ENCODE measurements around the gene TM7SF2.
A peak's percentile ranks its signal among the peaks of the same experiment; 100 is the strongest.

TM7SF2 gene

DNA sequence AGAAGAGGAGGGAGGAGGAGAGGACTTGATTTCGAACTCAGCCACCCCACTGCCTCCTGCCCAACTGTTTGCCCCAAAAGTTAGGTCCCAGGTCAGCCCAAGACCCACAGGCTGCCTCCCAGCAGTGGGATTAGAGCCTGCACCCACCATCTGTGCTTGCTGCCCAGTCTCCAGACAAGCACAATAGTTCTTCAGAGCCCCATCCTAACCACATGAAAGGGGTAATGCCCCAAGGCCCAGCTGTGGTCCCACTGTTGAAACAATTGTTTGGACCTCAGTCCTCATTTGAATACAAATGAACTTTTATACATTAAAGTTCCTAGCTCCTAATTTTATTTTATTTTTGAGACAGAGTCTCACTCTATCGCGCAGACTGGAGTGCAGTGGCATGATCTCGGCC, 21.0 kb upstream of the TM7SF2 start:
- no peak for DNase-seq

GRCh38 chr11:65095427-65095826, 16.2 kb upstream of the TM7SF2 start:
- no peak for DNase-seq

- DNase-seq = peak; percentile 91
These were observed 15.5 kb upstream of the TM7SF2 start, which contains the start of gene VPS51 for GRCh38 chr11:65095974-65096806. TSS of gene VPS51 (plus strand) at chr11:65096214. CDS start at chr11:65096251, 37 bp downstream.

DNA sequence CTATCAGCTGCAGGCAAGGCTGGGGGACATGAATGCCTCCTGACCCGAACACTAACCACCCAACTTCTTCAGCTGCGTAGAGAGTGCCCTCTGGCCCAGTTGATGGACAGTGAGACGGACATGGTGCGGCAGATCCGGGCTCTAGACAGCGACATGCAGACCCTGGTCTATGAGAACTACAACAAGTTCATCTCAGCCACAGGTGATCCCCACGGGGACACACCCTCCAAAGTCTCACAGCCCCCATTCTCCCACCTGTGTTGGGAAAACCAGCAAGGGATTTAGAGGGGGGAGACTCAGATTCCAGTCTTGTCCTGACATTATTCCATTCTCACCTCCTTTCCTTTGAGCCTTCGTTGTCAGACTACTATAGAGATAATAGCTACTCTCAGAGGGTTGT, 14.7 kb upstream of the TM7SF2 start:
- DNase-seq = no peak

- DNase-seq = no peak
These were observed 10.9 kb upstream of the TM7SF2 start for GRCh38 chr11:65100674-65101350.

DNA sequence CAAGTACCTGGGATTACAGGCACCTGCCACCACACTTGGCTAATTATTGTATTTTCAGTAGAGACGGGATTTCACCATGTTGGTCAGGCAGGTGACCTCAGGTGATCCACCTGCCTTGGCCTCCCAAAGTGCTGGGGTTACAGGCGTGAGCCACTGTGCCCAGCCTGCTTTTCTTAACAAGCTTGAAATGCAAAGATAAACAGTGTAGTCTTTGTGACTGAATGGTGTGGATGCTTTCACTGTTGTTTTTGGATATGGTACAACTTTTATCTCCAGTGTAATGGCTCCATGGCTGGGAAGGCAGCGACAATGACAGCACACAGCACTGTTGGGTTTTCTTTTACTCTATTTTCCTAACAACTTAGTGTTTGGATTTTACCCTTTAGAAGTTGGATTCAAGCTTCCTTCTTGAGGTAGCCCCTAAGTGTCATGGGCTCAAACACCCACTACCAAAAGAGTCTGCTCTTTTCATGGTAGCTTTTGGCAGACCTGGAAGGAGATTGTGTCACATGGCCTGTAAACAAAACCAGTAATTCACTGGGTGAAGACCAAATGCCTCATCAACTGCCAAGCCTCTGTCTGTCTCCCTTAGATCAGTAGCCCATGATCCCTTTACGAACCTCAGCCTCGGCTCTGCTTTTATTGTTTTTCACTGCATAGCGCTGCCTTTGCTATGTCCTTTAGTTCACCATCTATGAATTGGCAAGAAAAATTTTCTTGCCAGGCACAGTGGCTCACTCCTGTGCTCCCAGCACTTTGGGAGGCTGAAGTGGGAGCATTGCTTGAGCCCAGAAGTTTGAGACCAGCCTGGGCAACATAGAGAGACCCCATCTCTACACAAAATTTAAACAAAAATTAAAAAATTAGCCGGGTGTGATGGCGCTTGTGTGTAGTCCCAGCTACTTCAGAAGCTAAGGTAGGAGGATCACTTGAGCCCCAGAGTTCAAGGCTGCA, 9.3 kb upstream of the TM7SF2 start:
- DNase-seq = no peak

DNA sequence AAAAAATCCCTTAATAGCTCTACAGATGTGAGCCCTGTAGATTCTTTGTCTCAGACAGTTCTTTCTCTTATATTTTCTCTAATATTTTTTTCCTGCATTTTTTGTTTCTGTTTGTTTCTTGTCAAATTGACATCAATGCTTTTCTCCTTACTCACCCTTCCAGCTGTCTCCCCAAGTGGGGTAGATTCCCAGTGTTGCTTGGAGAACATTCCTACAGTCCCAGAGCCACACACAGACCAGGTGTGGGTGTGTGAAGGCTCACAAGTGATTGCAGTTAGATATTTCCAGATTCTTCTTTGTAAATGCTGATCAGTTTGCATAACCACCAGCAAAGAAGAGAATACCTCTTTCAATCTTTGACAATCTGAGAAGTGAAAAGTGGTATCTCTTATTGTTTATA, 8.2 kb upstream of the TM7SF2 start:
- DNase-seq = no peak

- no peak for DNase-seq
These were observed 7.0 kb upstream of the TM7SF2 start for GRCh38 chr11:65104628-65105027.

GRCh38 chr11:65107078-65107477, 4.6 kb upstream of the TM7SF2 start:
- DNase-seq = no peak

- DNase-seq = no peak
These were observed 3.8 kb upstream of the TM7SF2 start for GRCh38 chr11:65107751-65108468.

- DNase-seq = no peak
These were observed 3.1 kb upstream of the TM7SF2 start for GRCh38 chr11:65108469-65109123.

GRCh38 chr11:65109231-65110198, 2.2 kb upstream of the TM7SF2 start:
- no peak for DNase-seq

DNA sequence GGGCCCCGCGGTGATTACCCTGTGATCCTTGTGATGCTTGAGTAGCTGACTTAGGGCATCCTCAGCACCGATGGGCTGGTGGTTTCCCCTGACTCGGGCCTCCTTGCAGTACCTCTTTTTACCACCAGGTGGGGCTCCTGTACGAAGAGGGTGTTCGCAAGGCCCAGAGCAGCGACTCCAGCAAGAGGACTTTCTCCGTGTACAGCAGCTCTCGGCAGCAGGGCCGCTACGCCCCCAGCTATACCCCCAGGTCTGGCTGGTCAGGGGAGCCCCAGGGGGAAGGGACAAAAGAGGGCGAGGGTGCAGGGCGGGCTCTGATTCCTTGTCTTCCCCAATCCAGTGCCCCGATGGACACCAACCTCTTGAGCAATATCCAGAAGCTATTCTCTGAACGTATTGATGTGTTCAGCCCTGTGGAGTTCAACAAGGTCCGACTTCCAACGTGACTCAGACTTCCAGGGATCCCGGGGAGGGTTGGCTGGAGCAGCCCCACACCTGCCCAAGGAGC, 1.3 kb upstream of the TM7SF2 start:
- DNase-seq = peak; percentile 100

- DNase-seq = no peak
These were observed 421 bp upstream of the TM7SF2 start for GRCh38 chr11:65111159-65111743.

- peak; percentile 91 for DNase-seq
These were observed 1.1 kb downstream of the TM7SF2 start for GRCh38 chr11:65112546-65113360.

- DNase-seq = no peak
These were observed 1.7 kb downstream of the TM7SF2 start for GRCh38 chr11:65113361-65113756.

GRCh38 chr11:65113839-65114238, 2.2 kb downstream of the TM7SF2 start:
- DNase-seq = no peak

DNA sequence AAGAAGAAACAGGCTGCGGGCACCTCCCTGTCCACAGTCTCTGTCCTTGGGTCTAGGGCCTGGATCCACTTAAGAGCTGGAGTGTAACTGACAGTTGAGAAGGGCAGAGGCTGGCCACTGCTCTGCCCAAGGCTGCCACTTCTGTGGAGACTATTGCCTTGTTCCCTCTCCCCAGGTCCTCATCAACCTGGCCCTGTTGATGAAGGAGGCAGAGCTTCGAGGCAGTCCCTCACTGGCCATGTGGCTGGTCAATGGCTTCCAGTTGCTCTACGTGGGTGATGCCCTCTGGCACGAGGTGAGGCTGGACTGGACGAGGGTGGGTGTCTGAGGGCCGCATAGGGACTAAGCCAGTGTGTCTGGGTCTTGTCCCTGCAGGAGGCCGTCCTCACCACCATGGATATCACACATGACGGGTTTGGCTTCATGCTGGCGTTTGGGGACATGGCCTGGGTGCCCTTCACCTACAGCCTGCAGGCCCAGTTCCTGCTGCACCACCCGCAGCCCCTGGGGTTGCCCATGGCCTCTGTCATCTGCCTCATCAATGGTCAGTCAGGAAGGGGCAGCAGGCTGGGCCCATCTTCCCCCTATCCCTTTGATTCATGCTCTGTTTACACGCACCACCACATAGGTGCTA, 3.0 kb downstream of the TM7SF2 start:
- no peak for DNase-seq
